GM19238 (cell line): ENCODE data around the gene CD3D.

Experiments used
- DNase-seq: peaks from one replicate; pipeline ENCODE4 v3.0.0; 2011; ENCODE audit warnings: low spot score; ENCODE audit not compliant: insufficient read length

Gene CD3D

DNA sequence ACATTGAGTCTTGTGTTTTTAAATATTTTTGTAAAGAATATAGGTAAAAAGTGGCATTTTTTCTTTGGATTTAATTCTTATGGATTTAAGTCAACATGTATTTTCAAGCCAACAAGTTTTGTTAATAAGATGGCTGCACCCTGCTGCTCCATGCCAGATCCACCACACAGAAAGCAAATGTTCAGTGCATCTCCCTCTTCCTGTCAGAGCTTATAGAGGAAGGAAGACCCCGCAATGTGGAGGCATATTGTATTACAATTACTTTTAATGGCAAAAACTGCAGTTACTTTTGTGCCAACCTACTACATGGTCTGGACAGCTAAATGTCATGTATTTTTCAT is 38.3 kb downstream of the CD3D start:
- DNase-seq = no peak

DNA sequence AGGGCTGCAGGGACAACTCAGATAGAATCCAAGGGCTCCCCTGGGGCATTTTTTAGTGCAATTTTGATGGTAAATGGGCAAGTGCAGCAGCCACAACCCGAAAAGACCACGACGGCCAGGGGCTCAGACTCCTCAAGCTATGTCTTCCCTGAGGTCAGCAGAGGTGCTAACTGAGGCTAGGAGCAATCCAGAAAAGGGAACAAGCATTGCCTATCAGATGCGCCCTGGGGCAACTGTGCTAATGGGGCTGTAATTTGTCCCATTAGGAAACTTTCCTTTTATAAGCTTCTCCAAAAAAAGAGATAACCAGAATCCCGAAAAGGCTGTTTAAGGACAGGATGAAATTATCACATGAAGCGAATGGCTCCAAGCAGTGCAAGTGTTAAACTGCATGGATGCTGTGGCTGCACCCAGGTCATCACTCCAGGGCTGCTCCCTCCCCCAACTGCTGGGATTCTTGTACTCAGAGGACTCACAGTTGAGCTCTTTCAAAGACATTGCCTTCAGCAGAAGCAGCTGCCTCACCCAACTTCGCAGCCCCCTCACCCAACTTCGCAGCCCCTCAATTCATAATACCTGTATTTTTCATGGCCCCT is 40.8 kb downstream of the CD3D start:
- DNase-seq = no peak

DNA sequence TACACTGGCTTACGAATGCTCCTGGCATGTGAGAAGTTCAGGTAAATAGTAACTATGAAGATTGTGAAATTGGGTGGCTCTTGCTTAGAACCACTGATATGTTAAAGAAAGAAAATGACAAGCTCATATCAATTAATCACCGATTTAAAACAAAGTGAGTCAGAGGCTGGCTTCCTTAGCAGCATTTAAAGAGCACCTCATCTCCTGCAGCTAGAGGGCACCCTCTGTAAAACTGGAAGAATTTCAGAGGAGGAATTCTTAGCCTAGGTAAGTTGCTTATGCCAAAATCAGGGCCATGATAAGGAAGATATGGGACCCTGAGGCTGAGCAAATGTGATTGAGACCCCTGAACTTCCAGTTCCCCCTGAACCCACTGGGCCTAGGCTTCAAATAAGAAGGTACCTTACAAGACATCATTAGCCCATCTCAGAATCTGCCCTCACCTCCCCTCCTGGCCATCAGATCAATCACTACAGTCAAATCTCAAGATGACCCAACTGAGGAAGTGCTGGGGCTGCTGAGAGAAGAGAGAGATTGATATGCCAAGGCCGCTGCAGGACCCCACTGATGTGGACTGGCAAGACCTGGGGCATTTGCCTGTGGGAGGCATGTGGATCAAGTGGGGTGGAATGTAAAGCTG is 46.6 kb downstream of the CD3D start:
- DNase-seq = no peak

DNA sequence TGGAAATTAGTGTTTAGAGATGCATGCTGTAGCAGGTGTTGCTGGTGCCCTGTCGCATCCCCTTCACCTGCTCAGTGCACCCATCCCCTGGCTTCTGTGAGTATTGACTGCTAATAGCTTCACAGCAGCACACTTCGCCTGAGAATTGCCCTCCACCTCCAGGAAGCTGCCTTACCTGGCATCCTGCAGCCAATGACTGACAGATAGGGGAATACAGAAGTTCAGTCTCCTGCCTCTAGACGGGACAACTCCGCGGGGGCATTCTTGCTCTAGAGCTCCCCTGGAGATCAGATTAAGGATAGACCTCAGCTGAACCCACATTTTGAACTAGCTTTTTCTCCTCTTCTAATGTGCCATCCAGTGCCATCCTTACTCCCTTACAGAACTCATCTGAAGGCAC is 47.3 kb downstream of the CD3D start:
- no peak for DNase-seq

DNA sequence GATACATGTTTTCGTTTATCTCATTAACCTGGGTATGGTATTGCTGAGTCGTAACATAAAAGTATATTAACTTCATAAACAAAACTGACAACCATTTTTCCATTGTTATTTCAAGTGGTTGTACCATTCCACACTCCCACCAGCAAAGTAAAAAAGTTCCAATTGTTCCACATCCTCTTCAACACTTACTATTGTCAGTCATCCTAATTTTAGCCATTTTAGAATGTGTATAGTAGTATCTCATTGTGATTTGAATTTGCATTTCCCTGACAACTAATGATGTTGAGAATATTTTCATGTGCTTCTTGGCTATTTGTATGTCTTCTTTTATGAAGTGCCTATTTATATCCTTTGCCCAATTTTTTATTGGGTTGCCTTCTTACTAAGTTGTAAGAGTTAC is 48.5 kb downstream of the CD3D start:
- no peak for DNase-seq

DNA sequence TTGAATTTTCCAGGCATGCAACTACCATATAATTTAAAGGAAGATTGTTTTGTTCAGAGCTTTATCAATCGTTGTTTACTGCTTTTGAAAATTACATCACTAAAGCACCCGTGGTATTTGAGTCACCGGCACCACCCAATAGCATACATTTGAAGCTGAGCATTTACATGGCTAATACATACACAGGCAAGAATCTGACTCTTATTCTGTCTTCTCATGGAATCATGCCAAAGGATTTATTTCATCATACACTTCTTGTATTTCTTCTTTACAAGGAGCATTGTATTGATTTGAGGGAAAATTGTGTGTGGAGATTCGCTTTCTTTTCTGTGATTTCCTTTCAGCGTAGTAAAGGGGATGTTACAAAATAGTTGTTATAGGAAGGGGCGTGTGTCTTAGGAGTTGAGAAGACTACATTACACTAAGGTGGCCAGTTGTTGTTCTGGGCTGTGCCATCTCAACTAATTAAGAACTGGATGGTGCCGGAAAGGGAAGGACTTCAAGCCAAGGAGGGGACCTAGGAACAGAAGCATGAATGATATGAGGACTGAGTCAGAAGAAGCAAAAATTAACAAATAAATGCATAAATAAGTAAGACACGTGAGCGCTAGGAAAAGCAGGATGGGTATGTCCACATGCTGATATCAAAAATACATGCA is 50.9 kb downstream of the CD3D start:
- DNase-seq = no peak

DNA sequence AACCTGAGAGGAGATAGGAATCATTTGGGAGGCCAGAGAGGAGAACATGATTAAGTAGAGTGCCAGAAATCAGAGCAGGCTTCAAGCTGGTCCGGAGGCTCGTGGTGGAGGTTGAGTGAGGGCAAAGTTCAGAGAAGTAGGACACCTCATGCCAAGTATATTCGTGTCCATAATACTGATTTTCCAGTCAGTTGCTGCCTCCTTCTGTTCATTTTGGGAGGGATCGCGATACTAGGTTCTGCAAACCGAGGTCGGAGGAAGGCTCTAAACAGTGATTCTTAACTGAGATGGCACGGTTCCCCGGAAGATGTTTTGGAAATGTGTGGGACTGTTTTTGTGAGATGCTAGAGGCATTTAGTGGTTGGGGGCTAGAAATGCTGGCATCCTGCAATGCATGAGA is 51.6 kb downstream of the CD3D start:
- DNase-seq = no peak

DNA sequence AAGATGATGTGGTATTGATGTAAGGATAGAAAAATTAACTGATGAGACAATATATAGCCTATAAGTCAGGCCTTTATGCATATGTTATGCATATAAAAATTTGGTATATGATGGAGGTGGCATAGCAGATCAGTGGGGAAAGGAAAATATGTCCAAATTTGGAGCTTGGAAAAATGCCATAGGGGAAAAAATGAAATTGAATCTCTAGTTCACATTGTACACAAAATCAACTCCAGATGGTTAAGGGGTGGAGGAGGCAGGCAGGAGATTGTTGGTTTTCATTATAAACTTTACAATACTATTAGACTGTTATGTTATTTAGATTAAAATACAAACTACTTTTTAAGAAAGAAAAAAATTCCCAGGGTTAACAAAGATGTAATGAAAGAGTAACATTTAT is 53.1 kb downstream of the CD3D start:
- no peak for DNase-seq
